Naive B cell (primary cell): Measurements from ENCODE around the gene HSD17B3. TPM values are rescaled to one million over a fixed set of nuclear protein-coding genes. Genes with fewer than 3 reads are reported as not detected.
"Not testable (repeated sequence)": the region's sequence is repeated elsewhere in the genome, so short reads cannot be mapped to it uniquely, and the experiment has no call there.

Experiments used
- ATAC-seq, 2 donors: fragments of 150-1000 bp; cut with Tn5 transposase; 2 replicates each; pipeline ENCODE4 v1.10.0; 2021; ENCODE audit warnings: low read depth in 2 of 2, mild to moderate bottlenecking in 2 of 2, moderate library complexity in 2 of 2
- DNase-seq: peaks from one replicate; pipeline ENCODE4 v3.0.0; 2022
- H3K27ac Mint-ChIP-seq, 6 donors: one replicate each; pipeline ENCODE4 v1.8.0; 2020 to 2022; ENCODE audit warnings: mild to moderate bottlenecking in 6 of 6, mixed read lengths in 6 of 6, moderate library complexity in 5 of 6, inconsistent platforms in 2 of 6
- H3K27me3 Mint-ChIP-seq, 3 donors: one replicate each; pipeline ENCODE4 v1.8.0; 2021 to 2022; ENCODE audit warnings: mixed read lengths in 3 of 3, mild to moderate bottlenecking in 1 of 3
- H3K36me3 Mint-ChIP-seq, 2 donors: one replicate each; pipeline ENCODE4 v1.8.0; 2020 to 2022; ENCODE audit warnings: mixed read lengths in 2 of 2, inconsistent platforms in 1 of 2, mild to moderate bottlenecking in 1 of 2
- H3K4me1 Mint-ChIP-seq, 3 donors: one replicate each; pipeline ENCODE4 v1.8.0; 2020 to 2022; ENCODE audit warnings: mixed read lengths in 3 of 3, inconsistent platforms in 1 of 3, mild to moderate bottlenecking in 1 of 3, moderate library complexity in 1 of 3
- H3K4me3 Mint-ChIP-seq, 8 donors: one replicate each; pipeline ENCODE4 v1.8.0; 2020 to 2022; ENCODE audit warnings: mild to moderate bottlenecking in 8 of 8, mixed read lengths in 8 of 8, moderate library complexity in 8 of 8, inconsistent platforms in 2 of 8
- H3K9me3 Mint-ChIP-seq, 7 donors: one replicate each; pipeline ENCODE4 v1.8.0; 2020 to 2022; ENCODE audit warnings: mixed read lengths in 7 of 7, mild to moderate bottlenecking in 5 of 7, inconsistent platforms in 2 of 7, moderate library complexity in 1 of 7
- polyA plus RNA-seq, 6 donors: library from polyadenylated mRNA; unstranded; fragments of 300-500 nt; fragmentation: Illumina TruSeq; gene quantifications; one replicate each; pipeline ENCODE4 v1.2.3, GENCODE V29; 2021; ENCODE audit warnings: low read depth in 6 of 6

The HSD17B3 gene
- polyA plus RNA-seq, 6 donors from 2014 or later, result 0.68 TPM; not detected in 5

- no peak overlapping the region for H3K27ac Mint-ChIP-seq
- peaks cover 18 to 39% (median 36%) of the 10 kb centered on the region in 3 donors for H3K27me3 Mint-ChIP-seq
- no peak overlapping the region for H3K4me3 Mint-ChIP-seq
- no peaks in the 10 kb centered on the region for H3K9me3 Mint-ChIP-seq
- DNase-seq (no peak), ATAC-seq (no peak)
- H3K36me3 Mint-ChIP-seq, result no peaks in the 10 kb centered on the region
- H3K4me1 Mint-ChIP-seq, result no peaks in the 10 kb centered on the region
Observed at GRCh38 chr9:96242811-96243210, 59.2 kb downstream of the HSD17B3 start.

- Mint-ChIP-seq H3K4me1 (no peaks in the 10 kb centered on the region), H3K9me3 (no peaks in the 10 kb centered on the region), H3K4me3 (no peak overlapping the region), H3K27me3 (peaks cover 18 to 47% (median 45%) of the 10 kb centered on the region in 3 donors), H3K36me3 (no peaks in the 10 kb centered on the region), H3K27ac (no peak overlapping the region)
- DNase-seq (no peak), ATAC-seq (no peak)
Observed at GRCh38 chr9:96241391-96241809, 60.6 kb downstream of the HSD17B3 start.

- peaks cover 28 to 48% (median 36%) of the 10 kb centered on the region in 3 donors for H3K27me3 Mint-ChIP-seq
- H3K9me3 Mint-ChIP-seq, result peaks cover 0 to 5% (median 0%) of the 10 kb centered on the region in 7 donors
- DNase-seq (no peak), ATAC-seq (no peak)
- no peaks in the 10 kb centered on the region for H3K36me3 Mint-ChIP-seq
- H3K4me3 Mint-ChIP-seq, result no peak overlapping the region
- H3K4me1 Mint-ChIP-seq, result no peaks in the 10 kb centered on the region
- no peak overlapping the region for H3K27ac Mint-ChIP-seq
Observed at GRCh38 chr9:96236854-96237550, 65.0 kb downstream of the HSD17B3 start.

GRCh38 chr9:96236337-96236736, 65.6 kb downstream of the HSD17B3 start:
- not testable (repeated sequence) for H3K9me3 Mint-ChIP-seq, DNase-seq, H3K4me3 Mint-ChIP-seq, H3K36me3 Mint-ChIP-seq, H3K4me1 Mint-ChIP-seq, ATAC-seq
- peak overlapping the region in 1 of 6 donors; percentile 67 for H3K27ac Mint-ChIP-seq
- peaks cover 32 to 45% (median 36%) of the 10 kb centered on the region in 3 donors for H3K27me3 Mint-ChIP-seq

- ATAC-seq, result peak in 1 of 2 donors; percentile 37
- no peaks in the 10 kb centered on the region for H3K36me3 Mint-ChIP-seq
Observed at GRCh38 chr9:96232539-96233241, 69.3 kb downstream of the HSD17B3 start.

GRCh38 chr9:96232164-96232538, 69.8 kb downstream of the HSD17B3 start:
- Mint-ChIP-seq H3K27ac (no peak overlapping the region), H3K4me1 (no peaks in the 10 kb centered on the region), H3K4me3 (no peak overlapping the region), H3K9me3 (peaks cover 0 to 16% (median 5%) of the 10 kb centered on the region in 7 donors), H3K27me3 (peaks cover 31 to 50% (median 44%) of the 10 kb centered on the region in 3 donors), H3K36me3 (no peaks in the 10 kb centered on the region)
- DNase-seq, result no peak
- ATAC-seq, result no peak

More at GRCh38 chr9:96232539-96233241, 69.3 kb downstream of the HSD17B3 start:
- H3K27me3 Mint-ChIP-seq, result peaks cover 29 to 50% (median 40%) of the 10 kb centered on the region in 3 donors
- H3K4me1 Mint-ChIP-seq, result no peaks in the 10 kb centered on the region
- H3K27ac Mint-ChIP-seq, result no peak overlapping the region
- no peak for DNase-seq
- no peak overlapping the region for H3K4me3 Mint-ChIP-seq
- H3K9me3 Mint-ChIP-seq, result peaks cover 0 to 15% (median 5%) of the 10 kb centered on the region in 7 donors

- peak overlapping the region in 1 of 8 donors; percentile 47 for H3K4me3 Mint-ChIP-seq
- no peak for DNase-seq
- no peaks in the 10 kb centered on the region for H3K4me1 Mint-ChIP-seq
- no peaks in the 10 kb centered on the region for H3K36me3 Mint-ChIP-seq
- no peak for ATAC-seq
- H3K27ac Mint-ChIP-seq, result no peak overlapping the region
- H3K27me3 Mint-ChIP-seq, result peaks cover 34 to 55% (median 50%) of the 10 kb centered on the region in 3 donors
- H3K9me3 Mint-ChIP-seq, result peaks cover 0 to 16% (median 5%) of the 10 kb centered on the region in 7 donors
Observed at GRCh38 chr9:96230002-96230401, 72.0 kb downstream of the HSD17B3 start.

GRCh38 chr9:96222132-96222531, 79.8 kb downstream of the HSD17B3 start:
- Mint-ChIP-seq H3K9me3 (peaks cover 5 to 18% (median 11%) of the 10 kb centered on the region in 7 donors), H3K27ac (no peak overlapping the region), H3K4me3 (peak overlapping the region in 1 of 8 donors; percentile 40), H3K4me1 (peaks cover 5 to 16% (median 10%) of the 10 kb centered on the region in 3 donors), H3K36me3 (peaks cover 5 to 15% of the 10 kb centered on the region in 2 donors), H3K27me3 (peaks cover 44 to 68% (median 57%) of the 10 kb centered on the region in 3 donors)
- ATAC-seq, result no peak
- no peak for DNase-seq

- Mint-ChIP-seq H3K27ac (no peak overlapping the region), H3K4me3 (peak overlapping the region in 4 of 8 donors; percentile 12 to 56 (median 38)), H3K27me3 (peaks cover 53 to 77% (median 69%) of the 10 kb centered on the region in 3 donors), H3K4me1 (peaks cover 5 to 16% (median 10%) of the 10 kb centered on the region in 3 donors), H3K9me3 (peaks cover 5 to 16% (median 10%) of the 10 kb centered on the region in 7 donors), H3K36me3 (peaks cover 5 to 15% of the 10 kb centered on the region in 2 donors)
- no peak for ATAC-seq
- DNase-seq, result no peak
Observed at GRCh38 chr9:96219900-96220257, 82.1 kb downstream of the HSD17B3 start.

- peaks cover 5 to 14% (median 6%) of the 10 kb centered on the region in 7 donors for H3K9me3 Mint-ChIP-seq
- peaks cover 51 to 81% (median 69%) of the 10 kb centered on the region in 3 donors for H3K27me3 Mint-ChIP-seq
- ATAC-seq, result no peak
- peaks cover 5 to 16% (median 10%) of the 10 kb centered on the region in 3 donors for H3K4me1 Mint-ChIP-seq
- no peak for DNase-seq
- H3K4me3 Mint-ChIP-seq, result peak overlapping the region in 3 of 8 donors; percentile 12 to 63 (median 36)
- H3K27ac Mint-ChIP-seq, result no peak overlapping the region
- H3K36me3 Mint-ChIP-seq, result peaks cover 1 to 15% of the 10 kb centered on the region in 2 donors
Observed at GRCh38 chr9:96219026-96219899, 82.7 kb downstream of the HSD17B3 start.

- peak; percentile 75 to 77 for ATAC-seq
- peak overlapping the region in 7 of 8 donors; percentile 24 to 87 (median 64) for H3K4me3 Mint-ChIP-seq
- H3K27me3 Mint-ChIP-seq, result peaks cover 50 to 74% (median 58%) of the 10 kb centered on the region in 3 donors
- DNase-seq, result peak; percentile 46
- H3K9me3 Mint-ChIP-seq, result peaks cover 0 to 6% (median 0%) of the 10 kb centered on the region in 7 donors
- peaks cover 0 to 6% of the 10 kb centered on the region in 2 donors for H3K36me3 Mint-ChIP-seq
- peaks cover 5 to 16% (median 10%) of the 10 kb centered on the region in 3 donors for H3K4me1 Mint-ChIP-seq
- H3K27ac Mint-ChIP-seq, result peak overlapping the region in 3 of 6 donors; percentile 44 to 76 (median 53)
Observed at GRCh38 chr9:96217754-96218693, 84.0 kb downstream of the HSD17B3 start.

GRCh38 chr9:96217294-96217707, 84.7 kb downstream of the HSD17B3 start:
- Mint-ChIP-seq H3K4me1 (peaks cover 5 to 16% (median 10%) of the 10 kb centered on the region in 3 donors), H3K36me3 (peaks cover 0 to 6% of the 10 kb centered on the region in 2 donors), H3K9me3 (peaks cover 0 to 4% (median 0%) of the 10 kb centered on the region in 7 donors), H3K27me3 (peaks cover 50 to 70% (median 51%) of the 10 kb centered on the region in 3 donors), H3K4me3 (peak overlapping the region in 2 of 8 donors; percentile 30 to 64), H3K27ac (no peak overlapping the region)
- no peak for ATAC-seq
- no peak for DNase-seq
